ENCODE results near the gene THUMPD3. TPM values are rescaled to one million over a fixed set of nuclear protein-coding genes. Genes with fewer than 3 reads are reported as not detected.

The THUMPD3 gene
- 50.8 to 65.8 TPM (median 51.6 TPM) in 5 replicates for total RNA-seq (2022; extraction: Qiagen RNA extraction; ENCODE audit: low read depth)

GRCh38 chr3:9362731-9363530 lies at the start of gene THUMPD3:
THUMPD3 (plus strand) TSS chr3:9363054; CDS start chr3:9365069, 2,015 bp downstream.

GRCh38 chr3:9397332-9397905 lies 34.6 kb downstream of the THUMPD3 start, which contains the start of gene SETD5:
SETD5 (plus strand) TSS chr3:9397615; CDS start chr3:9428939, 31,324 bp downstream.

Other genes starting within 250 kb of the THUMPD3 start
- gene SRGAP3, start 113.4 kb upstream of the THUMPD3 start, total RNA-seq (2022; extraction: Qiagen RNA extraction; ENCODE audit: low read depth), result 0.19 to 0.95 TPM (median 0.77 TPM) in 5 replicates
- 44.9 to 52.8 TPM (median 47.9 TPM) in 5 replicates for gene SETD5, start 34.6 kb downstream of the THUMPD3 start, total RNA-seq (2022; extraction: Qiagen RNA extraction; ENCODE audit: low read depth)
- 0.05 to 0.27 TPM (median 0.16 TPM) in 4 of 5 replicates, not detected in the other for gene LHFPL4, start 190.8 kb downstream of the THUMPD3 start, total RNA-seq (2022; extraction: Qiagen RNA extraction; ENCODE audit: low read depth)